Endothelial cell of umbilical vein (primary cell): ENCODE results near the gene PDE6D. TPM values are rescaled to one million over a fixed set of nuclear protein-coding genes. Genes with fewer than 3 reads are reported as not detected.

Source experiments
- BruUV-seq: library from RNA; stranded (reverse); fragments of 400-500 nt; replicated peaks from 2 replicates; lab custom pipeline; 2021; lab: Mats Ljungman, UMichigan
- CTCF ChIA-PET: fragments of 300-600, 350-600 bp; sonication (Branson Sonifier 250); formaldehyde crosslinking; loops from one replicate; lab custom pipeline; 2021; ENCODE audit warnings: antibody characterized with exemption, inconsistent platforms; lab: Charles Lee
- POLR2A ChIA-PET: fragments of 300-600, 350-600 bp; sonication (Branson Sonifier 250); formaldehyde crosslinking; loops from one replicate; lab custom pipeline; 2021; ENCODE audit warnings: antibody characterized with exemption, inconsistent platforms; lab: Charles Lee
- DNase-seq: peaks from one replicate; pipeline ENCODE4 v3.0.0-alpha.2; 2011; ENCODE audit warnings: low read depth, low spot score
- FAIRE-seq: peaks from 2 replicates; lab custom pipeline; 2011; peaks lifted over from hg19 to GRCh38; lab: Jason Lieb, UNC
- H2AFZ ChIP-seq: 2 replicates; pipeline ENCODE4 v1.6.0; 2012; ENCODE audit warnings: low read depth, low read length, control low read depth, inconsistent platforms
- H3K27ac ChIP-seq: 2 replicates; pipeline ENCODE4 v1.5.1; 2011; ENCODE audit warnings: low read depth, mild to moderate bottlenecking, control low read depth, low read length, moderate library complexity; ENCODE audit not compliant: insufficient read depth
- H3K27me3 ChIP-seq, 2 experiments: 2 replicates each; pipeline versions ENCODE4 v1.6.0 to v1.6.1; 2011; ENCODE audit warnings: low read length in 2 of 2, mixed read lengths in 1 of 2; ENCODE audit not compliant: control insufficient read depth in 2 of 2, insufficient read depth in 2 of 2
- H3K36me3 ChIP-seq, 2 experiments: 2 replicates in 1 of 2; 3 replicates in 1 of 2; pipeline ENCODE4 v1.5.1; 2011; ENCODE audit warnings: low read length in 2 of 2, mild to moderate bottlenecking in 1 of 2, moderate library complexity in 1 of 2; ENCODE audit not compliant: control insufficient read depth in 2 of 2, insufficient read depth in 2 of 2; ENCODE audit errors: extremely low read depth in 1 of 2
- H3K4me1 ChIP-seq: 3 replicates; pipeline ENCODE4 v1.5.1; 2011; ENCODE audit warnings: mild to moderate bottlenecking, low read length; ENCODE audit not compliant: control insufficient read depth, insufficient read depth; ENCODE audit errors: extremely low read depth
- H3K4me2 ChIP-seq: 2 replicates; pipeline ENCODE4 v1.6.1; 2011; ENCODE audit warnings: low read length, control low read depth, mixed read lengths; ENCODE audit not compliant: insufficient read depth
- H3K4me3 ChIP-seq, 3 experiments: fragments of 200-600 bp in 1 of 3; sonication (generic), shearing (Covaris generic) in 1 of 3; replicated peaks in 1 of 3; 2 replicates each; pipeline ENCODE4 v1.5.1; 2011 to 2016; ENCODE audit warnings: control low read depth in 3 of 3, low read length in 3 of 3, mild to moderate bottlenecking in 2 of 3, inconsistent platforms in 1 of 3, low read depth in 1 of 3, moderate library complexity in 1 of 3; ENCODE audit not compliant: insufficient read depth in 1 of 3
- H3K79me2 ChIP-seq: 2 replicates; pipeline ENCODE4 v1.6.0; 2012; ENCODE audit warnings: low read length, inconsistent platforms; ENCODE audit not compliant: control insufficient read depth, insufficient read depth
- H3K9ac ChIP-seq: replicated peaks from 2 replicates; pipeline ENCODE3; 2011; ENCODE audit warnings: low read length, control low read depth; ENCODE audit not compliant: insufficient read depth; ENCODE audit errors: extremely low read depth
- H3K9me1 ChIP-seq: replicated peaks from 3 replicates; pipeline ENCODE4 v1.6.0; 2011; ENCODE audit warnings: mild to moderate bottlenecking, low read length; ENCODE audit not compliant: control insufficient read depth, insufficient read depth; ENCODE audit errors: extremely low read depth
- H3K9me3 ChIP-seq: replicated peaks from 2 replicates; pipeline ENCODE4 v1.5.1; 2012; ENCODE audit warnings: low read length, inconsistent platforms; ENCODE audit not compliant: control insufficient read depth, insufficient read depth
- H4K20me1 ChIP-seq: replicated peaks from 2 replicates; pipeline ENCODE3; 2011; ENCODE audit warnings: mild to moderate bottlenecking, low read length; ENCODE audit not compliant: control insufficient read depth, insufficient read depth; ENCODE audit errors: extremely low read depth
- CTCF ChIP-seq, 2 donors: IDR thresholded peaks; 1 replicate in 1 of 2; 2 replicates in 1 of 2; pipeline ENCODE4 v1.5.1; 2011; ENCODE audit warnings: low read length in 2 of 2, mild to moderate bottlenecking in 2 of 2, moderate library complexity in 2 of 2, control low read depth in 1 of 2, inconsistent platforms in 1 of 2, low read depth in 1 of 2; ENCODE audit not compliant: insufficient read depth in 1 of 2; ENCODE audit errors: extremely low read depth in 1 of 2
- EZH2 ChIP-seq: IDR thresholded peaks from 2 replicates; pipeline ENCODE4 v1.6.1; 2012; ENCODE audit warnings: borderline replicate concordance, low read depth, mild to moderate bottlenecking, moderate library complexity, low read length, inconsistent platforms; ENCODE audit not compliant: severe bottlenecking
- FOS ChIP-seq: IDR thresholded peaks from 2 replicates; pipeline ENCODE4 v1.6.1; 2011; ENCODE audit warnings: mild to moderate bottlenecking, low read length, moderate library complexity, borderline replicate concordance; ENCODE audit not compliant: insufficient read depth
- GATA2 ChIP-seq: IDR thresholded peaks from 2 replicates; pipeline ENCODE4 v1.7.0; 2011; ENCODE audit warnings: low read depth, mild to moderate bottlenecking, moderate library complexity, mixed read lengths, low read length; ENCODE audit not compliant: insufficient read length, insufficient read depth
- JUN ChIP-seq: IDR thresholded peaks from 2 replicates; pipeline ENCODE4 v1.6.1; 2011; ENCODE audit warnings: borderline replicate concordance, low read depth; ENCODE audit not compliant: insufficient read length, insufficient read depth
- MYC ChIP-seq: IDR thresholded peaks from one replicate; pipeline ENCODE4 v1.6.1; 2011; ENCODE audit warnings: mild to moderate bottlenecking, low read depth, low read length
- POLR2A ChIP-seq: IDR thresholded peaks from 2 replicates; pipeline ENCODE4 v1.6.1; 2012; ENCODE audit warnings: low read depth, mild to moderate bottlenecking, control low read depth, low read length
- POLR2AphosphoS5 ChIP-seq: IDR thresholded peaks from 2 replicates; pipeline ENCODE4 v1.6.1; 2012; ENCODE audit warnings: low read depth, mild to moderate bottlenecking, control low read depth, low read length, moderate library complexity; ENCODE audit not compliant: insufficient read depth
- dilution Hi-C: fragments of 300-500 bp; cut with MboI; formaldehyde crosslinking; loops from one replicate; pipeline ENCODE4 v1.15.0; 2019; ENCODE audit warnings: low sequenced_read_pairs; ENCODE audit not compliant: extremely low pct_ligation_motif_present
- intact Hi-C: fragments of 100-400 bp; cut with micrococcal nuclease; formaldehyde crosslinking; loops from one replicate; pipeline ENCODE4 v1.10.0; 2022
- polyA plus RNA-seq, 4 experiments: library from polyadenylated mRNA; depleted of rRNA in 3 of 4; stranded (reverse) in 3 of 4; unstranded in 1 of 4; fragments of >200 nt; gene quantifications; 2 replicates each; pipeline versions ENCODE4 v1.2.1 to v1.2.3, GENCODE V29; 2011 to 2012; ENCODE audit warnings: missing spikeins in 1 of 4
- total RNA-seq: library from RNA; stranded (reverse); gene quantifications from 2 replicates; pipeline ENCODE4 v1.2.3, GENCODE V29; 2021
- TF ChIP-seq, protein P1 (sequence below): IDR thresholded peaks from 2 replicates; pipeline ENCODE4 v1.6.1; 2011; ENCODE audit not compliant: insufficient read depth, insufficient read length

The PDE6D gene
- total and polyA plus RNA-seq, 2 donors (not counting 3 experiments of a cell fraction or from before 2014, with no cell fraction given), result 23.8 to 36.8 TPM

DNA sequence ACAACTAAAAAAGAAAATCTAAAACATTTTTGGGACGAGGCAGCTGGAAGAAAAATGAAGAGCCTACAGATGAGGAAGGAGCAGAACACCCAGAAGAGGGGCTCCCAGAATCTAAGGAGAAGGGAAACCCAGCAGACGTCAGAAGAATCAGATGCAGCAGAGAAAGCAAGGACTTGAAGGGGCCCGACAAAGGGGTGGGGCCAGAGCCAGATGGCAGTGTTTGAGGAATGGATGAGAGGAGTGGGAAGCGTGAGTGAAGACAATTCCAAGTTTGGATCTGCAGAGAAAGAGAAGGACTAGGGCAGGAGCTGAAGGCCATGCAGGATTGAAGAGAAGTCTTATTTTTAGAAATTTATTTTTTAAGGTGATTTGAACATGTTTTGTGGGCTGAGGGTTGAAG is 53.5 kb downstream of the PDE6D start:
- H3K27me3 ChIP-seq, result no peaks in the 10 kb centered on the region
- FAIRE-seq, result no peak
- H3K9ac ChIP-seq, result no peak overlapping the region
- ChIA-PET POLR2A (no interaction called here), CTCF (interaction anchor here (2.2 kb wide), 1 partner anchor 10 kb away, joined by 5 read pairs; no protein-coding TSS in a partner anchor)
- BruUV-seq, result no TSS peak
- H3K9me3 ChIP-seq, result no peaks in the 10 kb centered on the region
- H4K20me1 ChIP-seq, result no peaks in the 10 kb centered on the region
- H3K9me1 ChIP-seq, result no peaks in the 10 kb centered on the region
- DNase-seq, result no peak
- H3K36me3 ChIP-seq, result no peaks in the 10 kb centered on the region
- no peak overlapping the region for H3K4me3 ChIP-seq
- dilution Hi-C loops (no loop called here), intact Hi-C loops (no loop called here)
- TF ChIP-seq JUN (no peak), GATA2 (no peak), EZH2 (no peak), MYC (no peak), CTCF (IDR thresholded peaks at IDR 0.05; ENCODE audit: extremely low read depth in 1 of 2, insufficient read depth in 1 of 2, low read depth in 1 of 2, low read length in 2 of 2) (no peak), POLR2AphosphoS5 (no peak), POLR2A (no peak), FOS (no peak)
- TF ChIP-seq, protein P1, sequence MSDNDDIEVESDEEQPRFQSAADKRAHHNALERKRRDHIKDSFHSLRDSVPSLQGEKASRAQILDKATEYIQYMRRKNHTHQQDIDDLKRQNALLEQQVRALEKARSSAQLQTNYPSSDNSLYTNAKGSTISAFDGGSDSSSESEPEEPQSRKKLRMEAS, result no peak
- H3K4me2 ChIP-seq, result no peak overlapping the region
- no peak overlapping the region for H3K27ac ChIP-seq
- no peaks in the 10 kb centered on the region for H3K4me1 ChIP-seq
- H3K79me2 ChIP-seq, result no peaks in the 10 kb centered on the region
- no peak overlapping the region for H2AFZ ChIP-seq
